Inflammatory macrophage (primary cell): ENCODE results near the gene PEF1.

ENCODE experiments used
- DNase-seq, 2 donors: peaks; one replicate each; pipeline ENCODE4 v3.0.0-alpha.2; 2020 to 2022
- total RNA-seq, 18 experiments: gene quantifications; one replicate each; lab custom pipeline; 2026; ENCODE audit warnings: mixed read lengths in 6 of 18, inconsistent platforms in 2 of 18; lab: John Stamatoyannopoulos, UW

The PEF1 gene
- total RNA-seq: 33.4 to 62.5 (median 40.1) reads per million in 18 experiments

- DNase-seq: peak; percentile 99
Observed at GRCh38 chr1:31644560-31645273, at the start of gene PEF1. TSS of gene PEF1 (minus strand) at chr1:31644876. CDS start at chr1:31644864, 12 bp downstream.

GRCh38 chr1:31693231-31693630 is 48.6 kb upstream of the PEF1 start:
- DNase-seq: no peak

GRCh38 chr1:31691951-31692350 is 47.3 kb upstream of the PEF1 start:
- DNase-seq: no peak

- no peak for DNase-seq
Observed at GRCh38 chr1:31691446-31691845, 46.8 kb upstream of the PEF1 start.

- DNase-seq: no peak
Observed at GRCh38 chr1:31690921-31691320, 46.2 kb upstream of the PEF1 start.

- no peak for DNase-seq
Observed at GRCh38 chr1:31689854-31690253, 45.2 kb upstream of the PEF1 start.

GRCh38 chr1:31689379-31689778 is 44.7 kb upstream of the PEF1 start:
- DNase-seq: no peak

GRCh38 chr1:31688233-31688918 is 43.7 kb upstream of the PEF1 start:
- DNase-seq: no peak

GRCh38 chr1:31687601-31688000 is 42.9 kb upstream of the PEF1 start:
- no peak for DNase-seq

GRCh38 chr1:31685795-31686194 is 41.1 kb upstream of the PEF1 start:
- DNase-seq: no peak

GRCh38 chr1:31683997-31684396 is 39.3 kb upstream of the PEF1 start:
- DNase-seq: peak in 1 of 2 donors; percentile 26

GRCh38 chr1:31681415-31681814 is 36.7 kb upstream of the PEF1 start:
- no peak for DNase-seq

GRCh38 chr1:31679676-31680230 is 35.1 kb upstream of the PEF1 start:
- DNase-seq: no peak

GRCh38 chr1:31679091-31679490 is 34.4 kb upstream of the PEF1 start:
- no peak for DNase-seq

- no peak for DNase-seq
Observed at GRCh38 chr1:31678681-31679080, 34.0 kb upstream of the PEF1 start.

GRCh38 chr1:31677949-31678348 is 33.3 kb upstream of the PEF1 start:
- DNase-seq: no peak

- DNase-seq: no peak
Observed at GRCh38 chr1:31677401-31677800, 32.7 kb upstream of the PEF1 start.

- DNase-seq: no peak
Observed at GRCh38 chr1:31675756-31676155, 31.1 kb upstream of the PEF1 start.

GRCh38 chr1:31675161-31675560 is 30.5 kb upstream of the PEF1 start:
- DNase-seq: no peak

GRCh38 chr1:31674626-31675025 is 29.9 kb upstream of the PEF1 start:
- DNase-seq: no peak

GRCh38 chr1:31673433-31673832 is 28.8 kb upstream of the PEF1 start:
- no peak for DNase-seq

- DNase-seq: no peak
Observed at GRCh38 chr1:31672986-31673385, 28.3 kb upstream of the PEF1 start.

- DNase-seq: no peak
Observed at GRCh38 chr1:31671561-31672201, 27.0 kb upstream of the PEF1 start.
